NCI-H1105 (cell line): ENCODE data around the gene AQP7.
"Not testable (repeated sequence)": the region's sequence is repeated elsewhere in the genome, so short reads cannot be mapped to it uniquely, and the experiment has no call there.

Experiments
- DNase-seq: peaks from one replicate; lab custom pipeline; 2025; lab: John Stamatoyannopoulos, UW

Gene AQP7

DNA sequence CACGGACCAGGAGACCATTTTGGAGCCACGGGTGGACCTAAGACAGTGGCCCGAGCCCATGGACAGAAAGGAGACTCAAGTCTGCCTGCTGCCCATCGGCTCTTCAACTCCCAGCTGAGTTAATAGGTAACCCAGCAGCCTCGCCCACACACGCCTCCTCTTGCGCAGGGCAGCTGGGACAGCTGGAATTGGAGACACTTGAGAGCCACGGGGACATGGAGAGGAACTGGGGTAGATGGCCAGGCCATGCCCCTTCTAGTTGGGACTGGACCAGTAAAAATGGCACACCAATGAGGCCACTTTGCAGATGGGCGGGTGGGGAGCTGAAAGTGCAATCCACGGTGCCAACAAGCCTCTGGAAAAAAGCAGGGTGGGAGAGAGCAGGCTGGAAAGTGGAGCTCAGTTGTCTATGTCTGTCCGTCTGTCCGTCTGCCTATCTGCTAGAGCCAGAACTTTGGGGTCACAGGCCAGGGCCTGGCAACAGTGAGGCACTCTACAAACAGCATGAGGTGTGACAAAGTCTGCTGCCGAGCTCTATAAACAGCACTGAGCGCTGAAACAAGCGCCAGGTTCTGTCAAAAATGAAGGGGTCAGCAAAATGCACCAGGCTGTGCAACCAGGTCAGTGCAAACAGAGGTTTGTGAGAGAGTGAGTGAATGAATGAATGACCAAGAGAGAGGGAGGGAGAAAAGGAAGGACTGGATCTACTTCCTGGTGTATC, 7.0 kb downstream of the AQP7 start:
- not testable (repeated sequence) for DNase-seq

DNA sequence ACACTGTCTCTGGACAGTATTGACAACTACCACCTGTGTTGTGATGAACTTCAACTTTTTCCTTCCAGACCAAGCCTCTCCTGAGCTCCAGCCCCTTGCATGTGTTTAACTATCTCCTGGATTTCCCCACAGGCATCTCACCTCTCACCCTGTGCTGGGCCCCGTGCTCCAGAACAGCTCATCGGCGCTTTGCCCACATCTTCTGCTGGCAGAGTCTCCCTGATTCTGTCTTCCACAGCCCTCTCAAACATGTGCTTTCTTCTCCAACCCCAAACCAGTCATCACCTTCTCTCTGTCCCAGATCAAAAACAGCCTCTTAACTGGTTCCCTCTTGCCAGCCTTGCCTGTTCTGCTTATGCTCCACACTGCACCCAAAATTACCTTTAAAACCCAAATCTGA, 8.4 kb downstream of the AQP7 start:
- DNase-seq: not testable (repeated sequence)

DNA sequence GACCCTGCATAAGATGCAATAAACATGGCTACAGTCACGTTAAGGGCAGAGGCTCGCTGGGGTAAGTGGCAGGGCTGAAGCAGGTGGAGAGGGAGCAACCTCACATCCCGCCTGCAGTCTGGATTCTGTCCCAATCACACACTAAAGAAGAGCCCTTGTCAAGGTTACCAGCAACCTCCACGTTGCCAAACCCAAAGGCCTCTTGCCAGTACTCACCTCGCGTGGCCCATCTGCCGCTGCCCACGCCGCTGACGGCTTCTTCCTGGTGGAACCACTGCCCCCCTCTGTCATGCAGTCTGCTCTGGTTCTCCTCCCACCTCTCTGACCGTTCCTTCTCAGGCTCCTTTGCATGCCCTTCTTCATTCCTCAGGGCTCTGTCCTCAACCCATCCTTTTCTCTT, 8.8 kb downstream of the AQP7 start:
- DNase-seq: no peak

DNA sequence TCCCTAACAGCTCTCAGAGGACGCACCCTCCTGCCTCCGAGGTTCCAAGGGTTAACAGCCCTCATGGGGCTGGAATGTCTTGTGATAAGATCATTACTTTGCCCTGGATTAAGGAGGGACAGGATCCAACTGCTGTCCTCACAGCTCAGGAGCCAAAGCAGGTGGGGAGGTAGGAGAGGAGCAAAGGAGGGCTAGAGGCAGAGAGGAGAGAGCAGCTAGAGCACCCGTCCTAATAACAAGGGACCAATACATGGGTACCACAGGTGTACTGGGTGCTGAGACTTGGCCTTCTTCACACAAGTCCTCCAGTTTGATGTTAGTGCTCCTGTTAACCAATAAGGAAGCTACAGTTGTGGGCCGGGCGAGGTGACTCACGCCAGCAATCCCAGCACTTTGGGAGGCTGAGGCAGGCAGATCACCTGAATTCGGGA, 9.8 kb downstream of the AQP7 start:
- not testable (repeated sequence) for DNase-seq

DNA sequence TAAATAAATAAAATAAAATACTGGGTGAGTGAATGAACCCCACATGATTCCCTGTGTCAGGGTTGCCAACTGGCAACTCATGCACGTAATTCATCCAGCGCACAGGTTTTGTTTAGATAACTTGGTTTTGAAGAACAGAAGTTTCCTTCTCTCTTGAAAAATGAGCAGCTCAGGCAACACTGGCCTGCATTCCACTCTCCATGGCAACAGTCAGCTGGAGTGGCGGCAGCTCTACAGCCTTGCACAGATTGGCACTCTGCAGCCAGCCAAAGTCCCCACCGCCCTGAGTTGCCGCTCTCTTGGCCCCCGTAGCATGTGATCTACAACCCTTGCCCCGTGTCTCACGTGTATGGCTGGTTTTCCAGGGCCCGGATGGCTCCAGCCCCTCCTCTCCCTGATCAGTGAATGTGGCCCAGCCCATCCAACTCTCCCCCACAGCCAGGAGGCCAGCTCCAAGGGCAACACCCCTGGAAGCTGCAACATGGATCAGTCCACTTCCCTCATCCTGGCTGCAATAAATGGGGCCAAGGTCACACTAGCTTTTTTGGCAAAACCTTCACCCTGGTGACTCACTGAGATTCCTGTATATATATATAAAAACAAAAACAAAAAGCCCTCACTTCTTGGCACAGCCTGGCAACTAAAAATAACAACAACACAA, 11.1 kb downstream of the AQP7 start:
- DNase-seq: peak; percentile 13

DNA sequence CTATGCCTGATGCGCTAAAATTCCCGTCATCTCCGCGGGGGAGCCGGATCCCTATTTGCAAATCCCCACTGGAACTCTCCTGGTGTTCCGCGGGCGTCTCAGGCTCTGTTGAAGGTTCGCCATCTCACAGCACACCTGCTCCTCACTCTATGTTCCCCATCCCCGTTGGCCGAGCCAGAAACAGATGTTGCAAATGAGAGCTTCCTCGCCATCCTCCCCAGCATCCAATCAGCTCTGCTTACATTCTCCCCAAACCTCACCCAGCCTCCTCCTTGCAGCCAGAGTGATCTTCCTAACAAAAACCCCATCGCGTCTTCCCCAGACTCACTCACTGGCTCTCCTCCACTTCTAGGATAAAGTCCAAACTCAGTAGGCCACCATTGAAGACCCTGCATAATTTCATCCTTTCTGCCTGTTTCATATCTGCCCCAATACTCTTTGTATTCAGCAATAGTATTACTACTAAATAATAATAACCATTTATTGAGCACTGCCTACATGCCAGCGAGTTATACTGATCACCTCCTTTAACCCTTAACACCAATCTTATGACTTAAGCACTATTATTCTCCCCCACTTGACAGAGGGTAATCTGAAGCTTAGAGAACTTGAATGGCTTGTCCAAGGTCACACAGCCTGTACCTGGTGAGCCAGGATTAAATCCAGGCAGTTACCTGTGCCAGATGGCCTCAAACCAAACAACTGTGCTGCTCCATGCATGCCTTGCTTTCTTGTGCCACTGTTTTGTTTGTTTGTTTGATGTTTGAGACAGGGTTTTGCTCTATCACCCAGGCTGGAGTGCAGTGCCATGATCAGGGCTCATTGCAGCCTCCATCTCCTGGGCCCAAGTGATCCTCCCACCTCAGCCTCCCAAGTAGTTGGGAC, 14.0 kb downstream of the AQP7 start:
- DNase-seq: no peak

DNA sequence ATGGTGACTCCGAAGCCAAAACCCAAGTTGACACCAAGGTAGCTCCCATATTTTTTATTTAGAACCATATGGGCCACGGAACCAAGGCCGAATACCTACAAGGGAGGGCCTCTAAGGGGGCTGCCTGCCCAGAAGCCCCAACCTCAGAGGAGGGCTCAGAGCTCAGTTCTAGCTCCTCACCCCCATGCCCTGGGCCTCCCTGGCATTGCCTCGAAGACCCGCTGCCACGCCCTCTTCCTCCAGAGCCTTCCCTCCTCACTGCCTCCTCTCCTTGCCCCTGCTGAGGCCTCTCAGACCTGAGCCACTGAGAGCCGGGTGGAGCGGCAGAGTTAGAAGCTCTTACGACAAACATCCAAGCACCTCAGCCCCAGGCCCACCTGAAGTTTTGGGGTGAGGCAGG, 15.4 kb downstream of the AQP7 start:
- DNase-seq: not testable (repeated sequence)

DNA sequence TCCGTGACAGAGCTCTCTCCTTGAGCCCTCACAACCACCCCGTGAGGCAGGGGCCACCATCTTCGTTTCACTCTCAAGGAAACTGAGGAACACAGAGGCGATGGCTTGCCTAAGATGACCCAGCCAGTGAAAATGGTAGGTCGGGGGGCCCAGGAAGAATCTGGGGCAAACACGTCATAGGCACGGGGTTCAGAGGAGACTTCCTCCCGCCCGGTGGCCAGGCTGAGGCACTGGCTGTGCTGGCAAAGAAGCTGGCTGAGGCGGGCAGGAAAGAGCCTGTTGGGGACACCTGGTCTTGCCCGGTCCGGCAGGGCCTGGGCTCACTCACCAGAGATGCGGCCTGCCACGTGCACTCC, 15.7 kb downstream of the AQP7 start:
- DNase-seq: not testable (repeated sequence)

DNA sequence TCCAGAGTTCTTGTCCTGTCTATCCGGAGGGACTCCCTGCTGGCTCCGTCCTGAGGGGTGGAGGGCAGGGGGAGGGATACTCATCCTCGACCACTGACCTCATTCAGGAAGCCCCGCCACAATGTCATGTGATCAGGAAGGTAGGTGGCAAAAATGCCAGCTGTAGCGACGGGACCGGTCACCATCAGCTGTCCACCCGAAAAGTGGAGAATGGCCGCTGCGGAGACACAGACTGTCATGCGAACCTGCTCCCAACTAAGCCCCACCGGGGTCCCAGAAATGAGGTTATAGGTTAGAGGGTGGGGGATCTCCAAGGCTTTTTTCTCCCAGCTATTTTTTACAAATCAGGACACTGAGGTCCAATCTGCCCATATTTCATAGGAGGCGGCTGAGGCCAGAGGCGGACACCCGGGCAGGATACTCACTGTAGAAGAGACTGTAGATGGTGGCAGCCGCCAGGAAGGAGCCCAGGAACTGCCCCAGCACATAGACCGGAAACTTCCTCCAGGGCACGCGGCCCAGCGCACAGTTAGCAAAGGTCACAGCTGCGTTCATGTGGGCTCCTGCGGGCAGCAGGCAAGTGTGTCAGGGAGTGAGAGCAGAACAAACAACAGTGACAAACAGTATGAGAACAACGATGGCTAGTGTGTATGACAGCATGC, 16.3 kb downstream of the AQP7 start:
- not testable (repeated sequence) for DNase-seq

DNA sequence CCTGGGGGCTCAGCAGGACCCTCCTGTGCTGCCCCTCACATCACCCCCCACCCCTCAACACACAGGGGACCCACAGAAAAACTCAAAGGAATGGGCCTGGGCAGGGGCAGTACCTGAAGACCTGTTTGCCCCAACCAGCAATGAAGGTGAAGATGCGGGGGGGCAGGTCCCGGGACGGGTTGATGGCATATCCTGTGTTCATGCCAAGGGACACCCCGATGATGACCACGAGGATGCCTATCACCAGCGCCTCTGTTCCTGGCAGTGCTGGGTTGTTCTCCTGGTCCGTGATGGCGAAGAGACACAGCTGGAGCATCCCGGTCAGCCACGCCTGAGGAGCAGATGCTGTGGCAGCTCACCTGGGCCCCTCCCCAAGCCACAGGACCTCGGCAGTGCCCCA, 16.8 kb downstream of the AQP7 start:
- DNase-seq: not testable (repeated sequence)

DNA sequence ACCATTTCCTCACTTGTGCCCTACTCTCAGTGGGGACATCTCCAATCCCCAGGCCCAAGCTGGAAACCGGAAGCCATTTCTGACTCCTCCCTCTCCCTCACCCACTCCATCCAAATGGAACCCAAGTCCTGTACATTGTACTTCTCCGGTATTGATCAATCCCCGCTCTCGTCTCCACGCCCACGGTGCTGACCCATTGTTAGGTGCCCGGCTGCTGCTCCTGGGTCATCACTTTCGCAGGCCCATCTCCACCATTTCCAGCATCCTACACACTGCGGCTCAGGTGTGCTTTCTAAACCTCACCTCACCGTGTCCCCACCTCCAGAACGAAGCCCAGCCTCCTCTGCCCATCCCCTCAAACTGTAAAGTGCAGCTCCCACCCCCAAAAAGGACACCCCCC, 19.0 kb downstream of the AQP7 start:
- DNase-seq: not testable (repeated sequence)

DNA sequence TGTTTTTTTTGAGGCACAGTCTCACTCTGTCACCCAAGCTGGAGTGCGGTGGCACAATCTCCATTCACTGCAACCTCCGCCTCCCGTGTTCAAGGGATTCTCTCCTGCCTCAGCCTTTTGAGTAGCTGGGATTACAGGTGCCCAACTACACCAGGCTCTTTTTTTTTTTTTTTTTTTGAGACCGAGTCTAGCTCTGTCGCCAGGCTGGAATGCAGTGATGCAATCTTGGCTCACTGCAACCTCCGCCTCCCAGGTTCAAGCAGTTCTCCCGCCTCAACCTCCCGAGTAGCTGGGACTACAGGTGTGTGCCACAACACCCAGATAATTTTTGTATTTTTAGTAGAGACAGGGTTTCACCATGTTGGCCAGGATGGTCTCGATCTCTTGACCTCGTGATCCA, 20.0 kb downstream of the AQP7 start:
- not testable (repeated sequence) for DNase-seq

DNA sequence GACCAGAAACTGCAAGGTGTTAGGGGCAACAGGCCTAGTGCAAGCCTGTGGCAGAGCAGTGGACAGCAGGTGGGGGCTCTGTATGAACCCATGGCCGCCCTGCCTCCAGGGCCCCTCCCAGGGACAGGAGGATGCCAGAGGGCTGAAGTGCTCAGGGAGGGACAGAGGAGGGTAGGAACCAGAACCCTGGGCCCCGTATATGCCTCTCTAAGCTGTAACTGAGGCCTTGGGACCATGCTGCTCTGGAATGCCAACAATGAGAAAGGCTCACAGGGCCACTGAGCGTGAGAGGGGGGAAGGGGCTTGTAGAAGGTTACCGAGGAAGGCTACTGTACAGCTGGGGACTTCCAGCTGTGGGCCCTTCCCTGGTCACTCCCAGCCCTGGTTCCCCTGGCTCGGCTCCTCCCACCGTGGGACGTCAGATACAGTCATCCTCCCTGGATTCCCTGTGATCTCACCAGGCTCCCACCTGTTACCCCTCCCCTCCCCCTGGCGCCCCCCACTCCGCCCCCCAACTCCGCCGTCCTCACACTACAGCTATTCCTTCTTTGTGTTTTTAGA, 21.1 kb downstream of the AQP7 start:
- no peak for DNase-seq

DNA sequence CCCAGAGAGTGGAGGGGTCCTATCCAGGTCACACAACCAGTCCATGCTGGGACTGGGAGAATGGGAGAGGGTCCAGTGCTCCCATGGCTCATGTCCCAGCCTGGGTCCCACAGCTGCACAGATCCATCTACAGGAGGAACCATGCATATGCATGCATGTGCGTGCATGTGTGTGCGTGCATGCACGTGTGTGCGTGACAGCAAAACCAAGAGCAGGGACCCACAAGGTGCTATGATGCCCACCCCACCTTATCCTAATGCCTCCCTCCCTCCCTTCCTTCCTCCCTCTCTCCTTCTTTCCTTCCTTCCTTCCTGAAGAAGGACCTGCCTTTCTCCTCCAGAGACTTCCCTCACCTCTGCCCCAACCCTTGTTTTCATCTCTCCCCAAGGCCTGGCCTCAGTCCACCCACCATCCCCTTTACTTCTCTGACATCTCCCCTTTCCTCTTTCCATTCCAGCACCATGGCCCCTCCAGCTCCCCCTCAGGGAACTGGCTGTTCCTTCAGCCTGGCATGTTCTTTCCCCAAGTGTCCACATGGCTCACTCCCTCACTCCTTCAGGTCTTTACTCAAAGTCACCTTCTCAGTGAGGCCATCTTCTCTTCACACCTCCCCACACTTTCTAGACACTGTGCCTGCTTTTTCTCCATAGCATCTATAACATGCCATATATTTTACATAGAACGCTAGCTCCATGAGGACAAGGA, 21.8 kb downstream of the AQP7 start:
- no peak for DNase-seq

DNA sequence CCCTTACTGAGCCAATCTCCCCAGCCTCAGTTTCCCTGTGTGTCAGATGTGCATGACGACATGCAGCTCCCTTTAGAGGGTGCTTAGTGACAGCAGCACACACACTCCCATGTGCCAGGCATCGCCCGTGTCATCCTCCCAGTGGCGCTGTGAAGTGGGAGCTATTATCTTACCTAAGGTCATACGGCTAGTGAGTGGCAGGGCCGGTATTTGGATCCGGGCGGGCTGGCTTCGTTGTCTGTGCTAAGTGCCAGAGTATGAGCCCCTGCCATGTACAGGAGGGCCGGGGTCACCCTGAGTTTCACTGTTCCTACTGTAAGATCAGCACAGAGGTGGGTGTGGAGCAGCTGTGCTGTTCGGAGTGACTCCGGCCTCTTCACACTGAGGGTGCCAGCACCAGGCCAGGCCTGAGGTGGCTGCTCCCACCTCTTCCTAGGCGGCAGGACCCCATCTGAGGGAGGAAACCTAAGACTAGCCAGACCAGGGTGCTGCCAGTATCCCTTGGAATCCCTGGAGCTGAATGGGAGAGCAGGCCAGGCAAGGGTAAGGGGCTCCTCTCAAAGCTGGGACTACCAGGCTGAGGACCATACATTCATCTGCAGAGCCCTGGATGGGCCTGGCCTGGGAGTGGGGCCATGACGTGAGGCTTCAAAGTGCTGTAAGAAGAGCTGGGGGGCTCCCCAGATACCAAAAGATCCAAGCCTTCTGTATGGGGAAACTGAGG, 22.5 kb downstream of the AQP7 start:
- DNase-seq: no peak

DNA sequence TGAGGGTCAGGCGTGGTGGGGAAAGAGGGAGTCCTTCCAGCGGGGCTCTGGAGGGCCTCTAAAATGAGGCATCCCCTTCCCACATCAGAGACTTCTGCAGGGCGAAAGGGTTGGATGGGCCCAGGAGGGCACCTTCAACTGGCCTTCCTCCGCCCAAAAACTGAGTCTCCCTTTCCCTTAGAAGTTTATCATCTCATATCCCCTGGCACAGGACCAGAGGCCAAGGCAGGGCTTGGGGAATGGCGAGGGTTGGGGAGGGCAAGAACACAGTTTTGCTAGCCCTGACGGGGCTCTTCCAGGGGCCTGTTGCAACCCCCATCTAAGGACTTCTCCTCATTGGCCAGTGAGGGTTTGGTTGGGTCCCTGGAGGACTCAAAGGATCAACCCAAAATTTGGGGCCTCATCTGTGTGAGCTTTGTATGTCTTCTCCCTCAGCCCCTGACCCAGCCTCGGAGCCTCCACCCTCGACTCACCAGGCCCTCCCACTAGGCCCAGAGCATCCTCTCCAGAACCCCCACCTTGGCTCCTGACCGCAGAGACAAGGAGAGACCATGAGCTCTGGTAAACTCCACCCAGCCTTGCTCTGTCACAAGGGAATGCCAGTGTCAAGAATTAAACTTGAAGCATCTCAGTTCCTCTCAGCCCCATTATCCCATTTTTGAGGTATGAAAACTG, 24.1 kb downstream of the AQP7 start:
- no peak for DNase-seq

DNA sequence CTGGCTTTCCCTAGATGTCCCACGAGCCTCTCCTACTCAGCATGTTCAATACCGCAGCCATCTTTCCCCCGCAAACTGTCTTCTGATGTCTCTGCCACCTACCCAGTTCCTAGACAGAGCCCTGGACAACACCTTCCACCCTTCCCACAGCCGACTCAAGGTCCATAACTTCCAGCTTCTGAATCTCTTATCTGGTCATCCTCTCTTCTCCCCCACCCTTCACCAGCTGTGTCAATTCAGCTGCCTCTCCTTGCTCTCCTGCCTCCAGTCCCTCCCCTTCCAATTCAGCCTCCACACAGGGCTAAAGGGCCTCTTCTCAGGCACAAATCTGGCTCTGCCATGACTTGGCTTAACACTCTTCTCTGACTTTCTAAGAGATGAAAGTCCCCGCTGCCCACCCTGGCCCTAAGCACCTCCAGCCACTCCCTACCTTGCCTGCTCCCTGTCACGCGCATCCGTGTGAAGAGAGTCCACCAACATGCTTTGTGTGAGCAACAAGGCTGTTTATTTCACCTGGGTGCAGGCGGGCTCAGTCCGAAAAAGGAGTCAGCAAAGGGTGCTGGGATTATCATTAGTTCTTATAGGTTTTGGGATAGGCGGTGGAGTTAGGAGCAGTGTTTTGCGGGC, 25.2 kb downstream of the AQP7 start:
- DNase-seq: no peak

DNA sequence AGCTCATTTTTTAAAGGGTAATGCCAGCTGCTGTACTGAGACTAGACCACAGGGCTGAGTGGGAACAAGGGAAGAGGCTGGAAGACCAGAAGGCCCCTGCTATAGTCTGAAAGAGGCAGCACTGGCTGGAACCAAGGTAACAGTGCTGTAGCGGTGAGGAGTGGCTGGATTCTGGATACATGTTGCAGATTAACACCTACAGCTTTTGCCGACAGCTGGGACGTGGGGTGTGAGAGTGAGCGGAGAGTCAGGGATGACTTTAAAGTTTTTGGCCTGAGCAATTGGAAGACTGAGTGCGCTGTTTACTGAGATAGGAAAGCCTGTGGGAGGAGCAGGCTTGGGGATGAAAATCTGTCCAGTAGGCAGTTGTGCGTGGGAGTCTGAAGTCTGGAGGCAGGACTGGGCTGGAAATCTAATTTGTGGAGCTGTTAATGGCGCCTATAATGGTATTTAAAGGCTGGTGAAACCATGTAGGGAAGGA, 26.5 kb downstream of the AQP7 start:
- no peak for DNase-seq

DNA sequence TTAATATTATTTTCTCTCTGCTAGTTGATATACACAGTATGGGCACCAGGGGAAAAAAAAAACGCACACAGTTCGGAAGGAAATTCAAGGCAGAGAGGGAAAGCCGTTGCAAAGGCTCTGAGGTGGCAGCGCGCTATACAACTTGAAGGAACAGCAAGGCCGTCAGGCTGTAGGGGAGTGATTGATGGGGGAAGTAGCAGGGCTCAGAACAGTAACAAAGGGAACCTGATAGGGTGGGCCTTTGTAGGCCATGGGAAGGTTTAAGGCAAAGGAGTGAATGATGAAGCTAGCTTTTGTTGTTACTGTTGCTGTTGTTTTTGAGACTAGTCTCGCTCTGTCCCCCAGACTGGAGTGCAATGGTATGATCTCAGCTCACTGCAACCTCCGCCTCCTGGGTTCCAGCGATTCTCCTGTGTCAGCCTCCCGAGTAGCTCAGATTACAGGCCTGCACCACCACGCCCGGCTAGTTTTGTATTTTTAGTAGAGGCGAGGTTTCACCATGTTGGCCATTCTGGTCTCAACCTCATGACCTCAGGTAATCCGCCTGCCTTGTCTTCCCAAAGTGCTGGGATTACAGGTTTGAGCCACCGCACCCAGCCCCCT, 27.0 kb downstream of the AQP7 start:
- no peak for DNase-seq
